ENCODE measurements around the gene CHKB. TPM values are rescaled to one million over a fixed set of nuclear protein-coding genes. Genes with fewer than 3 reads are reported as not detected.

CHKB gene
- total RNA-seq, 1 experiment from 2014 or later = 55.1 TPM

DNA sequence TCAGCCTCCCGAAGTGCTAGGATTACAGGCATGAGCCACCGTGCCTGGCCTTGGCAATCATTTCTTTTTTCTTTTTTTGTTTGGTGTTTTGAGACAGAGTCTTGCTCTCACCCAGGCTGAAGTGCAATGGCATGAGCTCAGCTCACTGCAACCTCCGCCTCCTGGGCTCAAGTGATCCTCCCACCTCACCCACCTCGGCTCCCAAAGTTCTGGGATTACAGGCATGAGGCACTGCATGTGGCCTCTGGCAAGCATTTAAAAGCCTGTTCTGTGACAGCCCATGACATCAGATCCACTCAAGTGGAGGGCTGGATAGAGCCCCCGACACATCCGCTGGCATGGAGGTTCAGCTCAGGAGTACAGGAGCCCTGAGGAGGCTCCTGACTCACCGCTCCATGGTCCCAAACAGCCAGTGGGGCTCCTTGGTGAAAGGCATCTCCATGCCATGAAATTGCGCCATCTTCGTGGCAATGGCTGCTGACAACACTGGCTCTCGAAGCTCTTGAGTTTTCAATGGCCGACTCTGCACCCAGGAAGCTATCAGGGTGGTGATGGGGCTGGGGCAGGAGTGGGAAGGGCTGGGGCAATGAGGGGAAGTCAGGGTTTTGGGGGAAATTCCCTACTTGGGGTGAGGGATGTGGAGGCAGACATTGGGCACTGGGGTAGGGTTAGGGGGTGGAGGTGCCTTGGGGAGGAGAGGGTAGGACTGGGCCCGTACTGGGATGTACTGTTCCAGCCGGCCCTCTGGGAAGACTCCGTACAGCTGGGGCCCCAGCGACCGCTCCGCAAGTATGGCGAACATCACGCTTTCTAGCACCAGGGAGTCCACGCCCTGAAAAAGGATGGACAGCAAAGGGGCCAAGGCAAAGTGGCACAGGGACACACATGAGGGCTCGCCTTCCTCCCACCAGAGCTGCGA, 1.4 kb downstream of the CHKB start (continued):
- TF ChIP-seq MAX (IDR thresholded peaks at IDR 0.05) (no peak), CBX3 (IDR thresholded peaks at IDR 0.05; ENCODE audit: low read depth) (no peak), POLR2A (IDR thresholded peaks at IDR 0.05; ENCODE audit: borderline replicate concordance, extremely low read depth, insufficient read depth, insufficient read length) (no peak), EZH2phosphoT487 (IDR thresholded peaks at IDR 0.05; ENCODE audit: borderline replicate concordance) (no peak), JUND (IDR thresholded peaks at IDR 0.05) (no peak), ZNF274 (IDR thresholded peaks at IDR 0.05; ENCODE audit: low read depth, low read length) (no peak), SP1 (IDR thresholded peaks at IDR 0.05; ENCODE audit: low read depth) (no peak), EGR1 (IDR thresholded peaks at IDR 0.05; ENCODE audit: low read depth) (no peak)

- no peak overlapping the region for H2AFZ ChIP-seq (ENCODE audit: low read depth, low read length, poor library complexity, severe bottlenecking)
- H3K4me2 ChIP-seq (ENCODE audit: low read length) = no peak overlapping the region
- ChIA-PET POLR2A (no interaction called here), RAD21 (ENCODE audit: low non-redundant PET in 1 of 2, low total read pairs in 2 of 2, uncharacterized antibody in 2 of 2, unreplicated experiment in 2 of 2) (no interaction called here), CTCF (no interaction called here)
- no peak overlapping the region for H3K4me3 ChIP-seq (replicated peaks in 1 of 2; ENCODE audit: low read depth in 1 of 2, low read length in 2 of 2)
- H4K20me1 ChIP-seq (ENCODE audit: insufficient read depth) = no peaks in the 10 kb centered on the region
- no peaks in the 10 kb centered on the region; a peak in 1 of 4 replicates for H3K36me3 ChIP-seq (ENCODE audit: control insufficient read depth in 1 of 2, insufficient read depth in 2 of 2, low read length in 2 of 2)
- H3K27me3 ChIP-seq (ENCODE audit: insufficient read depth, low read length) = no peaks in the 10 kb centered on the region
- ATAC-seq (no peak), DNase-seq (ENCODE audit: low read depth, low spot score) (no peak)
- no TSS peak for BruUV-seq (replicated peaks)
- H3K9me2 ChIP-seq (ENCODE audit: insufficient read depth) = no peaks in the 10 kb centered on the region
- H3K79me2 ChIP-seq (ENCODE audit: insufficient read depth, low read length) = peaks cover 17% of the 10 kb centered on the region; the same call in 1 of the 2 replicates
- H3K9ac ChIP-seq (ENCODE audit: low read length) = no peak overlapping the region
- no peaks in the 10 kb centered on the region for H3K9me3 ChIP-seq (ENCODE audit: control insufficient read depth in 1 of 2, insufficient read depth in 1 of 2, low read depth in 1 of 2, low read length in 2 of 2)
- intact Hi-C loops (cut with micrococcal nuclease) = no loop called here
- H3K4me1 ChIP-seq (ENCODE audit: control insufficient read depth in 1 of 2, insufficient read depth in 2 of 2, low read length in 2 of 2) = peaks cover 5 to 27% of the 10 kb centered on the region in 2 experiments
- no peak overlapping the region for H3K27ac ChIP-seq (ENCODE audit: low read depth, low read length)
- no peak for TF ChIP-seq REST (IDR thresholded peaks at IDR 0.05; ENCODE audit: low read depth)
- TF ChIP-seq ELF1 (IDR thresholded peaks at IDR 0.05; ENCODE audit: borderline replicate concordance, low read depth) = no peak
- no peak for TF ChIP-seq MAX (IDR thresholded peaks at IDR 0.05)
- TF ChIP-seq JUND (IDR thresholded peaks at IDR 0.05) = no peak
- TF ChIP-seq RAD21 (IDR thresholded peaks at IDR 0.05; ENCODE audit: low read depth) = no peak
- no peak for TF ChIP-seq ZNF274 (IDR thresholded peaks at IDR 0.05; ENCODE audit: low read depth, low read length)
- TF ChIP-seq TCF7L2 (IDR thresholded peaks at IDR 0.05; ENCODE audit: borderline replicate concordance, extremely low read depth, insufficient read depth, insufficient read length) = no peak
- TF ChIP-seq, protein P1, sequence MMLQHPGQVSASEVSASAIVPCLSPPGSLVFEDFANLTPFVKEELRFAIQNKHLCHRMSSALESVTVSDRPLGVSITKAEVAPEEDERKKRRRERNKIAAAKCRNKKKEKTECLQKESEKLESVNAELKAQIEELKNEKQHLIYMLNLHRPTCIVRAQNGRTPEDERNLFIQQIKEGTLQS (IDR thresholded peaks at IDR 0.05) = no peak
- no peak for TF ChIP-seq EZH2phosphoT487 (IDR thresholded peaks at IDR 0.05; ENCODE audit: borderline replicate concordance)
- no peak for TF ChIP-seq SRF (IDR thresholded peaks at IDR 0.05; ENCODE audit: low read depth)
- TF ChIP-seq, protein P2, sequence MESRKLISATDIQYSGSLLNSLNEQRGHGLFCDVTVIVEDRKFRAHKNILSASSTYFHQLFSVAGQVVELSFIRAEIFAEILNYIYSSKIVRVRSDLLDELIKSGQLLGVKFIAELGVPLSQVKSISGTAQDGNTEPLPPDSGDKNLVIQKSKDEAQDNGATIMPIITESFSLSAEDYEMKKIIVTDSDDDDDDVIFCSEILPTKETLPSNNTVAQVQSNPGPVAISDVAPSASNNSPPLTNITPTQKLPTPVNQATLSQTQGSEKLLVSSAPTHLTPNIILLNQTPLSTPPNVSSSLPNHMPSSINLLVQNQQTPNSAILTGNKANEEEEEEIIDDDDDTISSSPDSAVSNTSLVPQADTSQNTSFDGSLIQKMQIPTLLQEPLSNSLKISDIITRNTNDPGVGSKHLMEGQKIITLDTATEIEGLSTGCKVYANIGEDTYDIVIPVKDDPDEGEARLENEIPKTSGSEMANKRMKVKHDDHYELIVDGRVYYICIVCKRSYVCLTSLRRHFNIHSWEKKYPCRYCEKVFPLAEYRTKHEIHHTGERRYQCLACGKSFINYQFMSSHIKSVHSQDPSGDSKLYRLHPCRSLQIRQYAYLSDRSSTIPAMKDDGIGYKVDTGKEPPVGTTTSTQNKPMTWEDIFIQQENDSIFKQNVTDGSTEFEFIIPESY (IDR thresholded peaks at IDR 0.05; ENCODE audit: extremely low read depth, insufficient replicate concordance, low read length) = no peak
- no peak for TF ChIP-seq POLR2AphosphoS5 (IDR thresholded peaks at IDR 0.05; ENCODE audit: low read depth, low read length)
- TF ChIP-seq YY1 (IDR thresholded peaks at IDR 0.05; ENCODE audit: extremely low read depth, insufficient replicate concordance, low read depth, low read length) = no peak
- TF ChIP-seq ZFX (IDR thresholded peaks at IDR 0.05) = no peak
- no peak for TF ChIP-seq POLR2A (IDR thresholded peaks at IDR 0.05; ENCODE audit: borderline replicate concordance, extremely low read depth, insufficient read depth, insufficient read length)
- no peak for TF ChIP-seq EGR1 (IDR thresholded peaks at IDR 0.05; ENCODE audit: low read depth)
These were observed 2.9 kb downstream of the CHKB start for GRCh38 chr22:50579752-50580151.
